DND-41 (cell line): ENCODE data around the gene PCGF5.

Experiments
- ATAC-seq: fragments of 200-7000 bp; cut with Tn5 transposase; 3 replicates; pipeline ENCODE4 v1.9.1; 2021; ENCODE audit warnings: low read depth; ENCODE audit not compliant: insufficient read depth
- DNase-seq: peaks from one replicate; pipeline ENCODE4 v3.0.0-alpha.2; 2020
- H2AFZ ChIP-seq: 2 replicates; pipeline ENCODE4 v1.6.0; 2012; ENCODE audit warnings: low read depth, low read length
- H3K27ac ChIP-seq: 2 replicates; pipeline ENCODE4 v1.5.1; 2012; ENCODE audit warnings: low read length, inconsistent platforms
- H3K27me3 ChIP-seq: fragments of 200-600 bp; sonication (generic); 2 replicates; pipeline ENCODE4 v1.6.0; 2012; ENCODE audit warnings: low read length, mild to moderate bottlenecking, inconsistent platforms; ENCODE audit not compliant: insufficient read depth, poor library complexity
- H3K36me3 ChIP-seq: 2 replicates; pipeline ENCODE4 v1.5.1; 2012; ENCODE audit warnings: low read length, inconsistent platforms; ENCODE audit not compliant: insufficient read depth
- H3K4me1 ChIP-seq: 2 replicates; pipeline ENCODE4 v1.5.1; 2012; ENCODE audit warnings: mild to moderate bottlenecking, low read length; ENCODE audit not compliant: insufficient read depth
- H3K4me2 ChIP-seq: 2 replicates; pipeline ENCODE4 v1.6.0; 2012; ENCODE audit warnings: mild to moderate bottlenecking, moderate library complexity, low read length, inconsistent platforms; ENCODE audit not compliant: insufficient read depth
- H3K4me3 ChIP-seq, 2 experiments: fragments of 200-600 bp in 1 of 2; shearing (Covaris generic) in 1 of 2; 2 replicates each; pipeline ENCODE4 v1.5.1; 2012 to 2016; ENCODE audit warnings: inconsistent platforms in 2 of 2, low read length in 2 of 2, mild to moderate bottlenecking in 2 of 2, low read depth in 1 of 2, moderate library complexity in 1 of 2
- H3K79me2 ChIP-seq: 2 replicates; pipeline ENCODE4 v1.6.0; 2012; ENCODE audit warnings: low read length, inconsistent platforms; ENCODE audit not compliant: insufficient read depth
- H3K9ac ChIP-seq: 2 replicates; pipeline ENCODE4 v1.6.0; 2012; ENCODE audit warnings: low read depth, mild to moderate bottlenecking, inconsistent platforms, low read length, moderate library complexity
- H3K9me3 ChIP-seq: 2 replicates; pipeline ENCODE4 v1.5.1; 2012; ENCODE audit warnings: low read length, moderate library complexity, mild to moderate bottlenecking, inconsistent platforms; ENCODE audit not compliant: insufficient read depth, severe bottlenecking
- H4K20me1 ChIP-seq: 2 replicates; pipeline ENCODE4 v1.6.0; 2012; ENCODE audit warnings: low read length; ENCODE audit not compliant: insufficient read depth
- EZH2 ChIP-seq: IDR thresholded peaks from 3 replicates; pipeline ENCODE4 v1.6.1; 2012; ENCODE audit warnings: borderline replicate concordance, low read depth, mild to moderate bottlenecking, moderate library complexity, low read length, inconsistent platforms; ENCODE audit not compliant: severe bottlenecking
- TF ChIP-seq, protein P1 (sequence below): IDR thresholded peaks from 2 replicates; pipeline ENCODE4 v1.5.1; 2012; ENCODE audit warnings: borderline replicate concordance, low read length, moderate library complexity, mild to moderate bottlenecking; ENCODE audit not compliant: poor library complexity, severe bottlenecking; ENCODE audit errors: extremely low read depth

The PCGF5 gene

DNA sequence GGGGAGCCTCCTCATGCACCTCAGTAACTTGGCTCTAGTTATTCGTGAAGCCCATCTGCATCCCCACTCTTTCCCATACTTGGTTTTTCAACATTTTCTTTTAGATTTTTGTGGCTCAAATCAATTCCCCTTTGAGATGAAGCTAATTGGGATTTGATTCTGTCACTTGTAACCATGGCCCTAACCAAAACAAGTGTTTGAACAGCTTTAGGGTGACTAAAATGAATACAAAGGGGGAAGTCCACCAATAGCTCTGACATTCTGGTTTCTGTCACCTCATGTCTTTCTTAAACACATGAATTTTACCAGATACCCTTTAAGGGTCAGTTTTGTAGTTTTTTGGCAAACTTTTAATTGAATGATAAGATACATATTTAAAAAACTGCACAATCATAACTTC lies 87.0 kb downstream of the PCGF5 start:
- H3K27me3 ChIP-seq: no peaks in the 10 kb centered on the region
- no peak for ATAC-seq
- H3K4me2 ChIP-seq: no peak overlapping the region
- H4K20me1 ChIP-seq: no peaks in the 10 kb centered on the region
- DNase-seq: no peak
- no peaks in the 10 kb centered on the region for H3K9me3 ChIP-seq
- no peak overlapping the region for H3K9ac ChIP-seq
- no peak overlapping the region for H2AFZ ChIP-seq
- H3K4me1 ChIP-seq: no peaks in the 10 kb centered on the region
- no peak overlapping the region for H3K27ac ChIP-seq
- no peaks in the 10 kb centered on the region for H3K36me3 ChIP-seq
- TF ChIP-seq, protein P1, sequence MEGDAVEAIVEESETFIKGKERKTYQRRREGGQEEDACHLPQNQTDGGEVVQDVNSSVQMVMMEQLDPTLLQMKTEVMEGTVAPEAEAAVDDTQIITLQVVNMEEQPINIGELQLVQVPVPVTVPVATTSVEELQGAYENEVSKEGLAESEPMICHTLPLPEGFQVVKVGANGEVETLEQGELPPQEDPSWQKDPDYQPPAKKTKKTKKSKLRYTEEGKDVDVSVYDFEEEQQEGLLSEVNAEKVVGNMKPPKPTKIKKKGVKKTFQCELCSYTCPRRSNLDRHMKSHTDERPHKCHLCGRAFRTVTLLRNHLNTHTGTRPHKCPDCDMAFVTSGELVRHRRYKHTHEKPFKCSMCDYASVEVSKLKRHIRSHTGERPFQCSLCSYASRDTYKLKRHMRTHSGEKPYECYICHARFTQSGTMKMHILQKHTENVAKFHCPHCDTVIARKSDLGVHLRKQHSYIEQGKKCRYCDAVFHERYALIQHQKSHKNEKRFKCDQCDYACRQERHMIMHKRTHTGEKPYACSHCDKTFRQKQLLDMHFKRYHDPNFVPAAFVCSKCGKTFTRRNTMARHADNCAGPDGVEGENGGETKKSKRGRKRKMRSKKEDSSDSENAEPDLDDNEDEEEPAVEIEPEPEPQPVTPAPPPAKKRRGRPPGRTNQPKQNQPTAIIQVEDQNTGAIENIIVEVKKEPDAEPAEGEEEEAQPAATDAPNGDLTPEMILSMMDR: no peak
- TF ChIP-seq EZH2: no peak
- no peak overlapping the region for H3K4me3 ChIP-seq
- no peaks in the 10 kb centered on the region for H3K79me2 ChIP-seq

- H3K4me2 ChIP-seq: no peak overlapping the region
- H3K36me3 ChIP-seq: no peaks in the 10 kb centered on the region
- H2AFZ ChIP-seq: no peak overlapping the region
- H3K9ac ChIP-seq: no peak overlapping the region
- H4K20me1 ChIP-seq: no peaks in the 10 kb centered on the region
- TF ChIP-seq EZH2: no peak
- TF ChIP-seq, protein P1: no peak
- H3K4me1 ChIP-seq: no peaks in the 10 kb centered on the region
- no peaks in the 10 kb centered on the region for H3K79me2 ChIP-seq
- no peak for DNase-seq
- no peaks in the 10 kb centered on the region for H3K27me3 ChIP-seq
- H3K9me3 ChIP-seq: no peaks in the 10 kb centered on the region
- no peak overlapping the region for H3K4me3 ChIP-seq
- no peak overlapping the region for H3K27ac ChIP-seq
- ATAC-seq: no peak
Measured at GRCh38 chr10:91309711-91310110, 89.2 kb downstream of the PCGF5 start.

GRCh38 chr10:91311601-91312381 lies 91.3 kb downstream of the PCGF5 start:
- no peaks in the 10 kb centered on the region for H3K9me3 ChIP-seq
- H3K36me3 ChIP-seq: no peaks in the 10 kb centered on the region
- TF ChIP-seq, protein P1: no peak
- TF ChIP-seq EZH2: no peak
- DNase-seq: no peak
- H3K4me1 ChIP-seq: no peaks in the 10 kb centered on the region
- H3K79me2 ChIP-seq: no peaks in the 10 kb centered on the region
- no peak overlapping the region for H3K4me3 ChIP-seq
- no peak overlapping the region for H3K9ac ChIP-seq
- no peak for ATAC-seq
- H4K20me1 ChIP-seq: no peaks in the 10 kb centered on the region
- no peak overlapping the region for H2AFZ ChIP-seq
- no peaks in the 10 kb centered on the region for H3K27me3 ChIP-seq
- H3K27ac ChIP-seq: no peak overlapping the region
- H3K4me2 ChIP-seq: no peak overlapping the region
